Activated naive CD4-positive, alpha-beta T cell treated with Interleukin-2 at 50 U/mL for 16 hours (primary cell): ENCODE measurements around the gene TESK1.
"Not testable (repeated sequence)": the region's sequence is repeated elsewhere in the genome, so short reads cannot be mapped to it uniquely, and the experiment has no call there.

Experiments used
- DNase-seq: peaks from one replicate; pipeline ENCODE4 v3.0.0-alpha.2; 2020

Gene TESK1

DNA sequence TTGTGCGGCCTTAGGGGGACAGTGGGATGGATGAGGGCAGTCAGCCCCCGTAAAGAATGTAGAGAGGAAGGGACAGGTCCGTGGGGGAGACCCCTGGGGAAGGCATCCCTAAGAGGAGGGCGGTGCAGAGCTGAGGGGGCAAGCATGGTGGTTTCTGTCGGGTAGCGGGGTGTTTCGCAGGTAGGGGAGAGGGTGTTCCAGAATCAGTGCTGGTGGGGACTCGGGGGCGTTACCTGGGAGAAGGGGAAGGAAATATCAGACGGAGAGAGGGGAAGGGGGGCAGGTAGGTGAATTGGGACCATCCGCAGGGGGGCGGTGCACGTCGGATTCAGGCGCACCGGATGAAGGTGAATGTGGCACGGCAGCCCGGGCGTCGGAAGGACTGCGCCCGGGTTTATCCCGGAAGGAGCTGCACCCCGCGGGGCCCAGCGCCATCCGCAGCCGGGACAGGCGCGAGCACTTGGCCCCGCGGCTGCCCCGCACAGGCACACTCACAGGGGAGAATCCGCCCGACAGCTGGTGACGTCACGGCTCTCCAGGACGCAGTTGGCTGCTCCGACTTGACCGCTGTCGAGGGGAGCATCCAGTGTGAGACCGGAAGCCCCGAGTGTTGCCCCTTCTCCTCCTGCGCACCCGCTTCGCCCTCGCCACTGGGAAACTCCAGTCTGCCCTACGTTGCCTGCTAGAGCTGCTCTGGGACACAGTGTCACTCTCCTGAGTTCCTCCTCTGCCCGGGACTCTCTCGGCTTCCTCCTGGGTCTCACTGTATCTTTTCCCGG, 11.8 kb downstream of the TESK1 start:
- DNase-seq: peak; percentile 68

DNA sequence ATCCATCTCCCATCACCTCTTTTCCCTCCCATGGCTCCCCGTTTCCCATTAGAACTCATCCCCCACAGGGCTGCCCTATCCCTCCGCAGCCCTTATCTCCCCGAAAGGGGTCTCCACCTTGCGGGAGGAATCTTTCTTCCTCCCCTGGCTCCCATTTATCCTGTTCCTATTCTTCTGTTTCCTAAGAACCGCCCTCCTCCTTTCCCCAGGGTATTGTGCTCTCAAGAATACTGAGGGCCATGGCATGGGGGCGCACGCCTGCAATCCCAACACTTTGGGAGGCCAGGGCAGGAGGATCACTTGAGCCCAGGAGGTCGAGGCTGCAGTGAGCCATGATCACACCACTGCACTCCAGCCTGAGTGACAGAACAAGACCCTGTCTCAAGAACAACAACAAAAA, 12.5 kb downstream of the TESK1 start:
- no peak for DNase-seq

- no peak for DNase-seq
Observed at GRCh38 chr9:35618325-35618727, 13.3 kb downstream of the TESK1 start, which contains the start of gene CD72. Gene CD72, minus strand, starts transcription at chr9:35618413. Its CDS starts 110 bp downstream, at chr9:35618303.

GRCh38 chr9:35618854-35619799, 14.1 kb downstream of the TESK1 start:
- DNase-seq: peak; percentile 41

DNA sequence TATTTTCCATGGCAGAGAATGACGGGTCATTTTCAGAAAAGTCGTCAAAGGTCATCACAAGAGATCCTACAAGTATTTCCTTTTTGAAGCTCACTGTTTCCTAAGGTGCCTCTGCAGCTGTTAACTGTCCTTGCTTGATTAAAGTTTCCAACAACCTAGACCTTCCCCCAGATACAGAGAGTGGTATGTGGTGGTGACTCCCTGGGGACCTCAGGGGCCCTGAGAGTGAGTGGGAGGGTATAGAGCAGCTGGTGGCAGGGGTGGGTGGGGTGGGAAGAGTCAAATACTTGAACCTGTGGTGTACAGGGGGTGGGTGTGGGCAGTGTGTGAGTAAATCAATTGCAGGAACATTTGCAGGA, 14.7 kb downstream of the TESK1 start:
- DNase-seq: peak; percentile 49

DNA sequence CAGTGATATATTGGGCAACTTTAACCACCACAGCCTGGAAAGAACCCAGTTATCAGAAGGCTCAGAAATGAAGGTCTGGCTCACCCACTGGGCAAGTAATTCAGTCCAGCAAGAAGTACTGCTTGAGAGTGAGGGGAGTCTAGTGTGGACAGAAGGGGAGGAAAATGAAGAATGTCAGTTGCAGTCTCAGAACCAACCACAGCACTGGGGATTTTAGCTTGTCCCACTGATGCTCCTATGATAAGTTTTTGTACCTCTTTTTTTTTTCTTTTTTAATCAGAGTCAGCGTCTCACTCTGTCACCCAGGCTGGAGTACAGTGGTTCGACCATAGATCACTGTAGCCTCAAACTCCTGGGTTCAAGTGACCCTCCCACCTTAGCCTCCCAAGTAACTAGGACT, 22.5 kb downstream of the TESK1 start:
- no peak for DNase-seq

DNA sequence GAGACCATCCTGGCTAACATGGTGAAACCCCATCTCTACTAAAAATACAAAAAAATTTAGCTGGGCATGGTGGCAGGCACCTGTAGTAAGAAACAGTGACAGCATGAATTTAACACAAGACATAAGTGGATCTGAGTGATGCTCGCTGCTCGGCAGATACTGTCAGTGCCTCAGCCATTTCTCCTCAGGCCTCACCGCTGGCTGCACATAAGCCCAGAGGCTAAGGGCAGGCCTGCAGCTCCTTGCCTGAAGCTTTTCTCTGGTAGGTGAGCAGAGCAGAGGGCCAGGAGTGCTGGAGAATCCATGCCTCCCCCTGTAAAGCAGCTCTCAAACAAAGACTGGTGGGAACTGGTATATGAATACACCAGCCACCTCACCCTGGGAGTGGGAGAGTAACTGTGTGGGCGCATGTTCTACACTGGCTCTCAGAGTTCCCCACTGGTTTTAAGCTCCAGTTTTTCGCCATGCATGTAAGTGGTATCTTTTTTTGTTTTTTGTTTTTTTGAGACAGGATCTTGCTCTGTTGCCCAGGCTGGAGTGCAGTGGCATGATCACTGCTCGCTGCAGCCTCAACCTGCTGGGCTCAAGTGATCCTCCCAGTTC, 23.4 kb downstream of the TESK1 start:
- DNase-seq: no peak

- no peak for DNase-seq
Observed at GRCh38 chr9:35629597-35629996, 24.5 kb downstream of the TESK1 start.

DNA sequence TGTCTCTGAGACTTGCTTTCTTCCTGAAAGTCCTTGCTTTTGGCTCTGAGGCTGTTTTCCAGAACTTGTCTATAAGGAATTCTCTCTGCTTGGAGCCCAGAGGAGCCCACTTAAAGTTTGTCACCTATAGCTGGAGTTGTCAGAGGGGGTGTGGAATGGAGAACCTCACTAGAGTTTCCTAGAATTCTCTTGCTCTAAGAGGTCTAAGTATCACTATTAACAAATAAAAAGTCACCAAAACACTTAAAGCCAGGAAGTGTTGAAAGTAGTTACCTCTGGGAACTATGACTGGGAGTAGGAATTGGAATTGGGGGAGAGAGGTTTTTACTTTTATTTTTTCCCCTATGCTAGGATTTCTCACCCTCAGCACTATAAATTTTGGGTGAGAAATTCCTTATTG, 30.7 kb downstream of the TESK1 start:
- no peak for DNase-seq

DNA sequence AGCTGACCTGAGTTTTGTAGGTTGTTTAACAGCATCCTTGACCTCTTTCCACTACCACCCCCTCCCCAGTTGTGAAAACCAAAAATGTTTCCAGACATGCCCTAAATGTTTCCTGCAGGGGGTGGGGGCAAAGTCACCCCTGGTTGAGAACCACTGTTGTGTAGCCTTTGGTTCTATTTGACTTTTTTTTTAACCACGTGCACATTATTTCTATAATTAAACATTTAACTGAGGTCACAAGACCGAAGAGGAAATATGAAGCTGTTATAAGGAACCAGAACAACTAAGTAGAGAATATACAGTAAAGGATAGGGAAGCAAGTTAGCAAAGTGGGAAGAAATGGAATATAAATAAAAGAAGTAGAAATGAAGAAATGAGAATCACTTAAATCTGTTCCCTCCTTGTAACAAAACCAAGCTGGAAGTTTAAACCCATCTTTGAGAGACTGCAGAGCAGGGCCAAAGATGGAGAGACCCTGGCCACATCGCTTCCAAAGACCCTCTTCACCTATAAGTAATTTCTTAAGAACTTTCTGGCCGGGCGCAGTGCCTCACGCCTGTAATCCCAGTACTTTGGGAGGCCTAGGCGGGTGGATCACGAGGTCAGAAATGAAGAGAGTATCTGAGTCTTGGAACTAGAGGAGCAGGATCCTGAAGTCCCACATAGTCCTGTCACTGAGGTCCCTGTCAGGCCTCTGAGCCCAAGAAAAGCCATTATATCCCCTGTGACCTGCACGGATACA, 31.2 kb downstream of the TESK1 start:
- DNase-seq: no peak

GRCh38 chr9:35636877-35637246, 31.8 kb downstream of the TESK1 start:
- DNase-seq: not testable (repeated sequence)

- not testable (repeated sequence) for DNase-seq
Observed at GRCh38 chr9:35637427-35637955, 32.4 kb downstream of the TESK1 start.

- not testable (repeated sequence) for DNase-seq
Observed at GRCh38 chr9:35638751-35639150, 33.7 kb downstream of the TESK1 start.

DNA sequence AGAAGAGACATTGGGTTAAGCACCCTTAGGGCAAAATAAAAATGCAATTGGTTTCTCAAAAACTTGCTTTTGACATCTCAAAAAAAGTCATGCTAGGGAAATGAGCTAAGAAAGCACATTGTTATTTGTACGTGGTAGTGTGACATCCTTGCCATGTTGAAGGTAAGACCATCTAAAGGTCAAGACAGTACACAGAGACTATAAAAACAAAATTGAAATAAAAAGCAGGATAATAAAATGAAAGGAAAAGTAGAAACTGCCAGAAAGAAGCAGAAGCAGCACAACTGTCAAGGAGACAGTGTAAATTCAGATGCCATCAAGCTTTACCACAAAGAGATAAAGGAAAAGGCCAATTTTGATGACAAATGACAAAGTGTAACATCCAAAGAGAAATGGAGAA, 34.2 kb downstream of the TESK1 start:
- DNase-seq: not testable (repeated sequence)

DNA sequence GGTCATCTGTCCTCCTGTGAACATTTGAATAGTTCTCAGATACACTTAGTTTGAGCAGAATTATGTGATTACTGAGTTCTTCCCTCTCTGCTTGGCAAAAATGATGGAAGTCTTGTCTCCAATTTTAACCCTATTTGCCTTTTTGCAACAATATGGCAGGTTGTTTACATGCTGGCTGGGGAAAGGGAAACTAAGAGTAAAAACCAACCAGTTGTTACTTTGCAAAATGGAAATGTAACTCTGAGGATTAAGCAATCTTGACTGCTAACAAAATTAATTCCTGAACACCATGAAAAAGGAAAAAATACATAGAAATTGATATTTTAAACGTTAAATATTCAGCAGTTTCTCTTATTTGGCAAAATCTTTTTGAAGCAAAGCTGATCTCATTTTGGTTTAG, 34.6 kb downstream of the TESK1 start:
- no peak for DNase-seq

DNA sequence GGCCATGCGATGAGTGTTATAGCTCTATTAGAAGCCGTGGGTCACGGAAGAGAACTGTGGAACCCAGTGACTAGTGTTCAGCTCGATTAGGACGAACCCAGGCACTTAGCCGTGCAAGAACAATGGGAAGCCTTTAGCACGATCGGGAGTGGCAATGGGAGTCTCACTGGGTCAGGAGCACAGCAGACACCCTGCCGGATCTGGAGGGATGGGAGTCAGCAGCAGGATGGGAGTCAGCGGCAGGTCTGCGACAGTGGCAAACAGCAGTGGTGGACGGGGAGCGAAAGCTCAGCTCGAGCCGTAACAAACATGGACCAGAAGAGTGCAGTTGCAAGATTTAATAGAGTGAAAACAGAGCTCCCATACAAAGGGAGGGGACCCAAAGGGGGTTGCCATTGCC, 35.4 kb downstream of the TESK1 start:
- DNase-seq: not testable (repeated sequence)

DNA sequence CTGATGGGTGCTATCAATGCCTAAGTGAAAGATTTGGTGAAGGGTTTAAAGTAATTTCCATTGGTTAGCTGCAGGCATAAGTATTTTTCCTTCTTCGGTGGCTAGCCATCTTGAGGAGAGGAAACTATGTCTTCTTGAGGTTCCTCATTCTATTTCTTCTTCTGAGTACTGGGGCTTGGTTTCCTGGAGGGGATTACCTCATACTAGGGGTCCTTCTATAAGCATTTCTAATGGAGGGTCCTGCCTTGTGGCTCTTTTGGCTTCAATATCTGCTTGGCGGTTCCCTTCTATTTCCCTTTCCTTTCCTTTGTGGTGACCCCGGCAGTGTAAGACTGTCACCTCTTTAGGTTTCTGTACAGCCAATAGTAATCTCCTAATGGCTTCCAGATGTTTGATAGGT, 36.4 kb downstream of the TESK1 start:
- DNase-seq: not testable (repeated sequence)

GRCh38 chr9:35643046-35643445, 38.0 kb downstream of the TESK1 start:
- DNase-seq: no peak

- not testable (repeated sequence) for DNase-seq
Observed at GRCh38 chr9:35645736-35646135, 40.7 kb downstream of the TESK1 start.

- no peak for DNase-seq
Observed at GRCh38 chr9:35646153-35646532, 41.1 kb downstream of the TESK1 start.

- DNase-seq: peak; percentile 93
Observed at GRCh38 chr9:35646533-35647265, 41.6 kb downstream of the TESK1 start.
